ENCODE data around the gene C2orf78. TPM values are rescaled to one million over a fixed set of nuclear protein-coding genes. Genes with fewer than 3 reads are reported as not detected.

The C2orf78 gene
- total and polyA plus RNA-seq, 4 donors = not detected

DNA sequence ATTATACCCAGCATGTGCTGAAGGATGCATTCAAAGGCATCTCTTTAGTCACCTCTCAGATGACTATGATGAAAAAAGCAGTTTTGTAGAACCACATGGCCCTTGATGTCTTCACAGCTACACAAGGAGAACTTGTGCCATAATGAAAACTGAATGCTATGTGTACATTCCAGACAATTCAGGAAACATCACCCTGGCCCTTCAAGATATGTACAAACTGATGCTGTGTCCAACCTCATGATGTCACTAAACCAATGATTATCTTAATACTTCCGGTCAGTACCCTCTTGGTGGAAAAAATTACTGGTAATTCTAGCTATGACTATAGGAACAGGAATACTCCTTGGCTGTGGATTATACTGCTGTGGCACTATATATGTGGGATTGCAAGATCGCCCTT is 24.1 kb upstream of the C2orf78 start:
- Histone ChIP-seq H3K36me3 (ENCODE audit: control insufficient read depth in 4 of 4, insufficient read depth in 4 of 4, low read length in 4 of 4) (peaks cover 11 to 45% (median 27%) of the 10 kb centered on the region in 4 donors), H3K27me3 (ENCODE audit: control insufficient read depth in 3 of 3, insufficient read depth in 3 of 3, low read length in 2 of 3) (no peaks in the 10 kb centered on the region), H3K4me3 (no peak overlapping the region), H3K27ac (ENCODE audit: low read depth in 1 of 2, low read length in 1 of 2) (no peak overlapping the region), H3K4me1 (ENCODE audit: control insufficient read depth in 5 of 5, insufficient read depth in 5 of 5, low read length in 5 of 5) (peaks cover 0 to 21% (median 5%) of the 10 kb centered on the region in 5 donors), H3K9me3 (ENCODE audit: control insufficient read depth in 4 of 4, insufficient read depth in 3 of 4, low read length in 3 of 4) (no peaks in the 10 kb centered on the region), H3K9ac (ENCODE audit: insufficient read depth in 1 of 2, low read length in 2 of 2) (no peak overlapping the region)
- ATAC-seq (ENCODE audit: insufficient read depth, low FRiP score) (no peak), DNase-seq (no peak)
- TF ChIP-seq, protein P1, sequence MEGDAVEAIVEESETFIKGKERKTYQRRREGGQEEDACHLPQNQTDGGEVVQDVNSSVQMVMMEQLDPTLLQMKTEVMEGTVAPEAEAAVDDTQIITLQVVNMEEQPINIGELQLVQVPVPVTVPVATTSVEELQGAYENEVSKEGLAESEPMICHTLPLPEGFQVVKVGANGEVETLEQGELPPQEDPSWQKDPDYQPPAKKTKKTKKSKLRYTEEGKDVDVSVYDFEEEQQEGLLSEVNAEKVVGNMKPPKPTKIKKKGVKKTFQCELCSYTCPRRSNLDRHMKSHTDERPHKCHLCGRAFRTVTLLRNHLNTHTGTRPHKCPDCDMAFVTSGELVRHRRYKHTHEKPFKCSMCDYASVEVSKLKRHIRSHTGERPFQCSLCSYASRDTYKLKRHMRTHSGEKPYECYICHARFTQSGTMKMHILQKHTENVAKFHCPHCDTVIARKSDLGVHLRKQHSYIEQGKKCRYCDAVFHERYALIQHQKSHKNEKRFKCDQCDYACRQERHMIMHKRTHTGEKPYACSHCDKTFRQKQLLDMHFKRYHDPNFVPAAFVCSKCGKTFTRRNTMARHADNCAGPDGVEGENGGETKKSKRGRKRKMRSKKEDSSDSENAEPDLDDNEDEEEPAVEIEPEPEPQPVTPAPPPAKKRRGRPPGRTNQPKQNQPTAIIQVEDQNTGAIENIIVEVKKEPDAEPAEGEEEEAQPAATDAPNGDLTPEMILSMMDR (IDR thresholded peaks at IDR 0.05; ENCODE audit: control extremely low read depth, extremely low read depth) = no peak
- WGBS, 2 donors = 92 to 93% methylated on average over 2 of the region's 2 CpGs

DNA sequence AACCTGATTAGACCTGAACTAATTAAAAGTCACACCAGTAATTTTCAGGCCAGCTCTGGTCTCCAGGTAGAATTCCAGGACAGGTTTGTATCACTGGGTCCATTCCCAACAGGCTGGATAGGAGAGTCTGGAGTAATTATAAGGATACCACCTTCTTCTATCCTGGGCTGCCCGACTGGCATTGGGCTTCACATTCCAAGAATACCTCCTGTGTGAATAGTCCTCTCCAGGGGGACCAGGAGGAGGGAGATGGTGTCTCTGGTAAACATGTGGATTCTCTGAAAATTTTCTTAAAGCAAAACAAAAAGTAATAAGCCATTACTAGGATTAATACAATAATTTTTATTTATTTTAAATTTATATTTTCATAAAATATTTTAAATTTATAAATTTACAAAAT is 21.4 kb upstream of the C2orf78 start:
- H3K4me3 ChIP-seq = no peak overlapping the region
- TF ChIP-seq, protein P1 (IDR thresholded peaks at IDR 0.05; ENCODE audit: control extremely low read depth, extremely low read depth) = no peak
- no peak overlapping the region for H3K9ac ChIP-seq (ENCODE audit: insufficient read depth in 1 of 2, low read length in 2 of 2)
- WGBS, 2 donors = 78 to 83% methylated on average over 1 of the region's 1 CpG
- no peak overlapping the region for H3K27ac ChIP-seq (ENCODE audit: low read depth in 1 of 2, low read length in 1 of 2)
- H3K36me3 ChIP-seq (ENCODE audit: control insufficient read depth in 4 of 4, insufficient read depth in 4 of 4, low read length in 4 of 4) = peaks cover 17 to 42% (median 32%) of the 10 kb centered on the region in 4 donors
- no peak for ATAC-seq (ENCODE audit: insufficient read depth, low FRiP score)
- no peaks in the 10 kb centered on the region for H3K27me3 ChIP-seq (ENCODE audit: control insufficient read depth in 3 of 3, insufficient read depth in 3 of 3, low read length in 2 of 3)
- peaks cover 0 to 21% (median 5%) of the 10 kb centered on the region in 5 donors for H3K4me1 ChIP-seq (ENCODE audit: control insufficient read depth in 5 of 5, insufficient read depth in 5 of 5, low read length in 5 of 5)
- DNase-seq = no peak
- H3K9me3 ChIP-seq (ENCODE audit: control insufficient read depth in 4 of 4, insufficient read depth in 3 of 4, low read length in 3 of 4) = no peaks in the 10 kb centered on the region

DNA sequence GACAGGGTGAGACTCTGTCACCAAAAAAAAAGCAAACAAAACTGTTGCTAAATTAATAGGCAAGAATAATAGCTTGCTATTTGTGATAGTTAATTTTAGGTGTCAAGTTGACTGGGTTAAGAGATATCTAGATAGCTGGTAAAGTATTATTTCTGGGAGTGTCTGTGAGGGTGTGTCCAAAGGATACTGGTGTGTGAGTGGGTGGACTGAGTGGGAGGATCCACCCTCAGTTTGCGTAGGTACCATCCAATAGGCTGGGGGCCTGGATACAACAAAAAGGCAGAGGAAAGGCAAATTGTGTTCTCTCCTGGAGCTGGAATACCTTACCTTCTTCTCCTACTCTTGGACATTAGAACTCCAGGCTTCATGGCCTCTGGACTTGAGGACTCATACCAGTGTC is 19.0 kb upstream of the C2orf78 start:
- Histone ChIP-seq H3K4me1 (ENCODE audit: control insufficient read depth in 5 of 5, insufficient read depth in 5 of 5, low read length in 5 of 5) (peaks cover 0 to 9% (median 2%) of the 10 kb centered on the region in 5 donors), H3K9me3 (ENCODE audit: control insufficient read depth in 4 of 4, insufficient read depth in 3 of 4, low read length in 3 of 4) (no peaks in the 10 kb centered on the region), H3K36me3 (ENCODE audit: control insufficient read depth in 4 of 4, insufficient read depth in 4 of 4, low read length in 4 of 4) (peaks cover 23 to 45% (median 31%) of the 10 kb centered on the region in 4 donors), H3K4me3 (no peak overlapping the region), H3K9ac (ENCODE audit: insufficient read depth in 1 of 2, low read length in 2 of 2) (no peak overlapping the region), H3K27me3 (ENCODE audit: control insufficient read depth in 3 of 3, insufficient read depth in 3 of 3, low read length in 2 of 3) (no peaks in the 10 kb centered on the region), H3K27ac (ENCODE audit: low read depth in 1 of 2, low read length in 1 of 2) (no peak overlapping the region)
- WGBS, 2 donors = 100% methylated on average over 1 of the region's 1 CpG
- DNase-seq (no peak), ATAC-seq (ENCODE audit: insufficient read depth, low FRiP score) (no peak)
- TF ChIP-seq, protein P1 (IDR thresholded peaks at IDR 0.05; ENCODE audit: control extremely low read depth, extremely low read depth) = no peak

DNA sequence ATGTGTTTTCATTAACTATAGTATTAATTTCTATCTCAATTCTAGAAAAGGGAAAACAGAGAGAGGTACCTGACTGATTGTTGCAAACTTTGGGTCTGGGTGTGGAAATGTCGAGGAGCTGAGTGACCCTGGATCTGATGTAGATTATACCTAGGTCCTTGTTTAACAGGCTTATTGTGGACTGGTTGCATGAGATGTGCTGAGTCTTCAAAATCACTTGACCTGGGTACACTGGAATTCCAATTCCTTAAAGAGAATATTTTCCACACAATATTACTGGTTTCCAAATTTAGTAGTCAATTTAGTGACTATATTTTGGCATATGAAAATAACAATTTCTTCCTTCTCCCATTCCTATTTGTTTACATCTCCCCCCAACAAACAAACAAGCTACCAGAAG is 17.6 kb upstream of the C2orf78 start:
- no peak for ATAC-seq (ENCODE audit: insufficient read depth, low FRiP score)
- no peaks in the 10 kb centered on the region for H3K27me3 ChIP-seq (ENCODE audit: control insufficient read depth in 3 of 3, insufficient read depth in 3 of 3, low read length in 2 of 3)
- H3K9ac ChIP-seq (ENCODE audit: insufficient read depth in 1 of 2, low read length in 2 of 2) = no peak overlapping the region
- no peaks in the 10 kb centered on the region for H3K9me3 ChIP-seq (ENCODE audit: control insufficient read depth in 4 of 4, insufficient read depth in 3 of 4, low read length in 3 of 4)
- peaks cover 22 to 39% (median 25%) of the 10 kb centered on the region in 4 donors for H3K36me3 ChIP-seq (ENCODE audit: control insufficient read depth in 4 of 4, insufficient read depth in 4 of 4, low read length in 4 of 4)
- WGBS, 2 donors = 93 to 99% methylated on average over 1 of the region's 1 CpG
- DNase-seq = no peak
- TF ChIP-seq, protein P1 (IDR thresholded peaks at IDR 0.05; ENCODE audit: control extremely low read depth, extremely low read depth) = no peak
- H3K4me3 ChIP-seq = no peak overlapping the region
- no peak overlapping the region for H3K27ac ChIP-seq (ENCODE audit: low read depth in 1 of 2, low read length in 1 of 2)
- no peaks in the 10 kb centered on the region for H3K4me1 ChIP-seq (ENCODE audit: control insufficient read depth in 5 of 5, insufficient read depth in 5 of 5, low read length in 5 of 5)
